Jurkat, Clone E6-1 (cell line): ENCODE results near the gene SOX6.

Source experiments
- DNase-seq: peaks from one replicate; pipeline ENCODE4 v3.0.0-alpha.2; 2011; ENCODE audit warnings: low read depth, low spot score
- H3K4me3 ChIP-seq: 2 replicates; pipeline ENCODE4 v1.5.1; 2011; ENCODE audit warnings: mild to moderate bottlenecking, low read length, control low read depth, moderate library complexity

The SOX6 gene

GRCh38 chr11:16335236-16335962 is 20.9 kb downstream of the SOX6 start:
- no peak overlapping the region for H3K4me3 ChIP-seq
- no peak for DNase-seq

GRCh38 chr11:16326679-16327297 is 29.6 kb downstream of the SOX6 start:
- no peak for DNase-seq
- H3K4me3 ChIP-seq, result no peak overlapping the region

- H3K4me3 ChIP-seq, result no peak overlapping the region
- DNase-seq, result no peak
Measured at GRCh38 chr11:16322190-16322589, 34.2 kb downstream of the SOX6 start.

GRCh38 chr11:16321148-16321547 is 35.2 kb downstream of the SOX6 start:
- no peak overlapping the region for H3K4me3 ChIP-seq
- no peak for DNase-seq

GRCh38 chr11:16318320-16318719 is 38.0 kb downstream of the SOX6 start:
- no peak overlapping the region for H3K4me3 ChIP-seq
- no peak for DNase-seq

- DNase-seq, result no peak
- no peak overlapping the region for H3K4me3 ChIP-seq
Measured at GRCh38 chr11:16317712-16318111, 38.6 kb downstream of the SOX6 start.

GRCh38 chr11:16313846-16314245 is 42.5 kb downstream of the SOX6 start:
- no peak for DNase-seq
- H3K4me3 ChIP-seq, result no peak overlapping the region

- DNase-seq, result no peak
- H3K4me3 ChIP-seq, result no peak overlapping the region
Measured at GRCh38 chr11:16312233-16312765, 44.0 kb downstream of the SOX6 start.

- DNase-seq, result no peak
- H3K4me3 ChIP-seq, result no peak overlapping the region
Measured at GRCh38 chr11:16311831-16312230, 44.5 kb downstream of the SOX6 start.

- DNase-seq, result no peak
- H3K4me3 ChIP-seq, result no peak overlapping the region
Measured at GRCh38 chr11:16310943-16311342, 45.4 kb downstream of the SOX6 start.

GRCh38 chr11:16309226-16309625 is 47.1 kb downstream of the SOX6 start:
- no peak overlapping the region for H3K4me3 ChIP-seq
- no peak for DNase-seq

GRCh38 chr11:16301462-16301861 is 54.9 kb downstream of the SOX6 start:
- H3K4me3 ChIP-seq, result no peak overlapping the region
- no peak for DNase-seq

- DNase-seq, result no peak
- no peak overlapping the region for H3K4me3 ChIP-seq
Measured at GRCh38 chr11:16299884-16300782, 56.2 kb downstream of the SOX6 start.

GRCh38 chr11:16299390-16299789 is 57.0 kb downstream of the SOX6 start:
- H3K4me3 ChIP-seq, result no peak overlapping the region

GRCh38 chr11:16297332-16297731 is 59.0 kb downstream of the SOX6 start:
- no peak overlapping the region for H3K4me3 ChIP-seq
- no peak for DNase-seq

More at GRCh38 chr11:16299390-16299789, 57.0 kb downstream of the SOX6 start:
- DNase-seq, result no peak

GRCh38 chr11:16296273-16296672 is 60.1 kb downstream of the SOX6 start:
- H3K4me3 ChIP-seq, result no peak overlapping the region
- no peak for DNase-seq

GRCh38 chr11:16295592-16295991 is 60.8 kb downstream of the SOX6 start:
- DNase-seq, result no peak

GRCh38 chr11:16293204-16293681 is 63.1 kb downstream of the SOX6 start:
- H3K4me3 ChIP-seq, result no peak overlapping the region
- no peak for DNase-seq

More at GRCh38 chr11:16295592-16295991, 60.8 kb downstream of the SOX6 start:
- H3K4me3 ChIP-seq, result no peak overlapping the region

- H3K4me3 ChIP-seq, result no peak overlapping the region
Measured at GRCh38 chr11:16292167-16292859, 64.0 kb downstream of the SOX6 start.

More at GRCh38 chr11:16292167-16292859, 64.0 kb downstream of the SOX6 start:
- no peak for DNase-seq
